Astrocyte (in vitro differentiated cells and primary cell): ENCODE results near the gene RASGRP2.

Experiments
- EZH2 ChIP-seq: IDR thresholded peaks from 2 replicates; pipeline ENCODE4 v1.6.1; 2012; ENCODE audit warnings: mild to moderate bottlenecking, low read length, inconsistent platforms; ENCODE audit not compliant: insufficient read depth
- TF ChIP-seq, protein P1 (sequence below): IDR thresholded peaks from 2 replicates; pipeline ENCODE4 v1.5.1; 2011; ENCODE audit warnings: low read depth, mild to moderate bottlenecking, inconsistent platforms, low read length, moderate library complexity; ENCODE audit not compliant: insufficient read depth

DNA sequence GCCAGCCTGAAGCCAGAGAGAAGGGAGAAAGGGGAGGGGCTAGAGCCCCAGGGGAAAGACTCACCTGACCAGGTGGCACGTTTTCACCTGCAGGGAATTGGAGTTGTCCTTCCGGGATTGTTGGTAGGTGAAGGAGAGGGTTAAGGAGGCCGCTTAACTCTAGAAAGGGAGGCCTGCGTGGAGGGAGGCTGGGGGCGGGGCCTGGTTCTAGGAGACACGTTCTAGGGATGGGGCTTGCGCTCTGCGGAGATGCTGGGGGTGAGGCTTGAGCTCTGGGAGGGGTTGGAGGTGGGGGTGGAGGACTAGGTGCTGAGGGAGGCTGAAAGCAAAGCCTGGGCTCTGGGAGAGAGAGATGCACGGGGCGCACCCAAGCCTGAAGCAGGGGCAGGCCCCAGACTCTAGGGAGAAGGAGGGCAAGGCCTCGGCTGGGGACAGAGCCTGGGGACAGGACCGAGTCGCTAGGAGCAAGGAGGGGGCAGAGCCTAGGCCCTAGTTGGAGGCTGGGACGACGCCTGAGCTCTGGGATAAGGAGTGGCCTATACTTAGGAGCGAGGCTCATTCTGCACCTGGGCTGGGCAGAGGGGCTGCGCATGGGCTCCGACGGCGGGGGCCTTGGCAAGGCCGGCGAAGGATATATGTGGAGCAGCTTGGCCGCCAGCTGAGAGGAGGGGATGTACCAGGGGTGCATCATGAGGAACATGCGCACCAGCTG, 2.4 kb downstream of the RASGRP2 start:
- TF ChIP-seq, protein P1, sequence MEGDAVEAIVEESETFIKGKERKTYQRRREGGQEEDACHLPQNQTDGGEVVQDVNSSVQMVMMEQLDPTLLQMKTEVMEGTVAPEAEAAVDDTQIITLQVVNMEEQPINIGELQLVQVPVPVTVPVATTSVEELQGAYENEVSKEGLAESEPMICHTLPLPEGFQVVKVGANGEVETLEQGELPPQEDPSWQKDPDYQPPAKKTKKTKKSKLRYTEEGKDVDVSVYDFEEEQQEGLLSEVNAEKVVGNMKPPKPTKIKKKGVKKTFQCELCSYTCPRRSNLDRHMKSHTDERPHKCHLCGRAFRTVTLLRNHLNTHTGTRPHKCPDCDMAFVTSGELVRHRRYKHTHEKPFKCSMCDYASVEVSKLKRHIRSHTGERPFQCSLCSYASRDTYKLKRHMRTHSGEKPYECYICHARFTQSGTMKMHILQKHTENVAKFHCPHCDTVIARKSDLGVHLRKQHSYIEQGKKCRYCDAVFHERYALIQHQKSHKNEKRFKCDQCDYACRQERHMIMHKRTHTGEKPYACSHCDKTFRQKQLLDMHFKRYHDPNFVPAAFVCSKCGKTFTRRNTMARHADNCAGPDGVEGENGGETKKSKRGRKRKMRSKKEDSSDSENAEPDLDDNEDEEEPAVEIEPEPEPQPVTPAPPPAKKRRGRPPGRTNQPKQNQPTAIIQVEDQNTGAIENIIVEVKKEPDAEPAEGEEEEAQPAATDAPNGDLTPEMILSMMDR: no peak
- no peak for TF ChIP-seq EZH2
